VCaP (cell line): ENCODE measurements around the gene PIF1.

Experiments used
- H3K27ac ChIP-seq: fragments of 450-650 bp; 2 replicates; pipeline ENCODE4 v1.5.1; 2017
- CTCF ChIP-seq: fragments of 450-650 bp; conservative IDR thresholded peaks from 2 replicates; pipeline ENCODE4 v1.5.1; 2017; ENCODE audit warnings: mild to moderate bottlenecking, moderate library complexity

Gene PIF1

GRCh38 chr15:64775551-64776401, 49.7 kb downstream of the PIF1 start, which contains the start of gene RBPMS2:
Gene RBPMS2 (minus strand): TSS chr15:64775589. CDS start chr15:64775319, 270 bp downstream.
- TF ChIP-seq CTCF = no peak
- H3K27ac ChIP-seq = peak within 1 kb of the TSS; percentile 30; the same call in 1 of the 2 replicates

GRCh38 chr15:64774629-64775493, 50.6 kb downstream of the PIF1 start:
- peak overlapping the region; percentile 30; the same call in 1 of the 2 replicates for H3K27ac ChIP-seq
- no peak for TF ChIP-seq CTCF

- TF ChIP-seq CTCF = no peak
- no peak overlapping the region for H3K27ac ChIP-seq
Observed at GRCh38 chr15:64774037-64774628, 51.3 kb downstream of the PIF1 start.

- no peak overlapping the region for H3K27ac ChIP-seq
- TF ChIP-seq CTCF = no peak
Observed at GRCh38 chr15:64773606-64774005, 51.8 kb downstream of the PIF1 start.

GRCh38 chr15:64772964-64773363, 52.5 kb downstream of the PIF1 start:
- no peak for TF ChIP-seq CTCF
- no peak overlapping the region for H3K27ac ChIP-seq

GRCh38 chr15:64772488-64772887, 53.0 kb downstream of the PIF1 start:
- no peak overlapping the region for H3K27ac ChIP-seq
- no peak for TF ChIP-seq CTCF

- H3K27ac ChIP-seq = no peak overlapping the region
- TF ChIP-seq CTCF = no peak
Observed at GRCh38 chr15:64770626-64771025, 54.8 kb downstream of the PIF1 start.
